Ishikawa (cell line): Measurements from ENCODE around the gene MRTFB.

Experiments
- CEBPB ChIP-seq: IDR thresholded peaks from 2 replicates; pipeline ENCODE4 v1.6.1; 2012
- CREB1 ChIP-seq: IDR thresholded peaks from 2 replicates; pipeline ENCODE4 v1.6.1; 2012; ENCODE audit warnings: low read depth
- EGR1 ChIP-seq: IDR thresholded peaks from 2 replicates; pipeline ENCODE4 v1.6.1; 2012
- EP300 ChIP-seq: IDR thresholded peaks from 2 replicates; pipeline ENCODE4 v1.6.1; 2012; ENCODE audit warnings: borderline replicate concordance
- FOXM1 ChIP-seq: IDR thresholded peaks from 2 replicates; pipeline ENCODE4 v1.6.1; 2012; ENCODE audit warnings: low read depth, borderline replicate concordance
- MAX ChIP-seq: IDR thresholded peaks from 2 replicates; pipeline ENCODE4 v1.6.1; 2012
- NFIC ChIP-seq: IDR thresholded peaks from 2 replicates; pipeline ENCODE4 v1.6.1; 2012
- RAD21 ChIP-seq: IDR thresholded peaks from 2 replicates; pipeline ENCODE4 v1.6.1; 2012; ENCODE audit warnings: low read depth
- REST ChIP-seq: IDR thresholded peaks from 2 replicates; pipeline ENCODE4 v1.6.1; 2012; ENCODE audit warnings: low read depth, mild to moderate bottlenecking
- TAF1 ChIP-seq: IDR thresholded peaks from 2 replicates; pipeline ENCODE4 v1.6.1; 2012; ENCODE audit warnings: low read depth, mild to moderate bottlenecking
- TEAD4 ChIP-seq: IDR thresholded peaks from 2 replicates; pipeline ENCODE4 v1.6.1; 2012
- YY1 ChIP-seq: IDR thresholded peaks from 2 replicates; pipeline ENCODE4 v1.6.1; 2012; ENCODE audit warnings: low read depth
- ZBTB7A ChIP-seq: IDR thresholded peaks from 2 replicates; pipeline ENCODE4 v1.6.1; 2012; ENCODE audit warnings: low read depth

- TF ChIP-seq EGR1 (no peak), EP300 (no peak), YY1 (no peak), REST (no peak), MAX (no peak), NFIC (no peak), CEBPB (no peak), ZBTB7A (no peak), RAD21 (no peak), TAF1 (no peak), TEAD4 (no peak), CREB1 (no peak), FOXM1 (no peak)
These were observed 123.6 kb downstream of the MRTFB start for GRCh38 chr16:14194721-14195120.
